GM19467 (cell line): Measurements from ENCODE around the gene TMEM271.

Source experiments
- ATAC-seq: cut with Tn5 transposase; IDR thresholded peaks from one replicate; pipeline ENCODE4 v1.9.1; 2021; ENCODE audit warnings: mild to moderate bottlenecking, moderate library complexity; ENCODE audit not compliant: unreplicated experiment

TMEM271 gene, protein sequence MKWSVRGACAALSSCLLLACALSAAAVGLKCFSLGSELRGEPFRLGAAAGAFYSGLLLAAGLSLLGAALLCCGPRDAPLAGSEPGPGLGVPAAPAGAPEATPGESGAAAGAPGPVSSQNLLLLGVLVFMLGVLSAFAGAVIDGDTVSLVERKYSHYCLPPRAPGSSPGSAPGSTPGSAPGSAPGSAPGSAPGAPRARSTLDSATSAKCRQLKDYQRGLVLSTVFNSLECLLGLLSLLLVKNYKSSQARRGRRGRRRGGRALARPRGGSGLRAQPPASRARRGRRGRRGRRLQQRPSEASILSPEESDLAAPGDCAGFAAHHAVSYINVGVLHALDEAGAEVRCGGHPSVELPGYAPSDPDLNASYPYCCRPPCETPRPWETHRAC

DNA sequence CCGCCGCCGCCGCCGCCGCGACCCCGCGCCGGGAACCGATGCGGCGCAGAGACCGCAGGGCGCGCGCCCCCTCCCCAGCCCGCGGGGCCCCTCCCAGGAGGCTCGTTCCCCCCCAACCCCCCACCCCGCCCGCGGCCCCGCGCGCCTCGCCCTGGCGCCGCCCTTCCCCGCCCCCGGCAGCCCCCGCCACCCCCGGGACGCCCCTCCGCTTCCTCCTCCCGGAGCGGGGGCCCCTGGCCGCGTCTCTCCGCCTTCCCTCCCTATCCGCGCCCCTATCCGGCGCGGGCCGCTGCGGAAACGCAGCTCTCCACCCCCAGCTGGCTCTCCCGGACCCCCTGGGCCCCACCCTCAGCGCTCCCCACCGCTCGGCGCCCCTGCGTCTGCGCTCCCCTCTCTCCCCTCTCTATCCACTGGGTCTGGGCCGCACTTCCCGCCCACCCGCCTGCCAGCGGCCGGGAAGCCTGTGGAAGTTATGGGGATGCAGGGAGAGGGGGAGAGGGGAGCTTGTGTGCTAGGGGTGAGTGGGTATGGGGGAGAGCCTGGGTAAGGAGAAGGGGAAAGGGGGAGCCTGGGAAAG is at the start of gene TMEM271:
TSS of gene TMEM271 (minus strand) at position 51 of the 577 bp plus-strand sequence. CDS start 233 bp downstream, outside the sequence.
- ATAC-seq, result no peak

DNA sequence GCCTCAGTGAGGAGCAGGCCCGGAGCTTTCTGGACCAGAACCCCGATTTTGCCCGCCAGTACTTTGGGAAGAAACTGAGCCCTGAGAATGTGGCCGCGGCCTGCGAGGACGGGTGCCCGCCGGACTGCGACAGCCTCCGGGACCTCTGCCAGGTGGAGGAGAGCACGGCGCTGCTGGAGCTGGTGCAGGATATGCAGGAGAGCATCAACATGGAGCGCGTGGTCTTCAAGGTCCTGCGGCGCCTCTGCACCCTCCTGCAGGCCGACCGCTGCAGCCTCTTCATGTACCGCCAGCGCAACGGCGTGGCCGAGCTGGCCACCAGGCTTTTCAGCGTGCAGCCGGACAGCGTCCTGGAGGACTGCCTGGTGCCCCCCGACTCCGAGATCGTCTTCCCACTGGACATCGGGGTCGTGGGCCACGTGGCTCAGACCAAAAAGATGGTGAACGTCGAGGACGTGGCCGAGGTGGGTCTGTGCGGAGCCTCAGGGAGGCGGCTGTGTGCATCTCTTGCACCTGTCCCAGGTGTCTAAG is 49.6 kb upstream of the TMEM271 start:
- no peak for ATAC-seq

DNA sequence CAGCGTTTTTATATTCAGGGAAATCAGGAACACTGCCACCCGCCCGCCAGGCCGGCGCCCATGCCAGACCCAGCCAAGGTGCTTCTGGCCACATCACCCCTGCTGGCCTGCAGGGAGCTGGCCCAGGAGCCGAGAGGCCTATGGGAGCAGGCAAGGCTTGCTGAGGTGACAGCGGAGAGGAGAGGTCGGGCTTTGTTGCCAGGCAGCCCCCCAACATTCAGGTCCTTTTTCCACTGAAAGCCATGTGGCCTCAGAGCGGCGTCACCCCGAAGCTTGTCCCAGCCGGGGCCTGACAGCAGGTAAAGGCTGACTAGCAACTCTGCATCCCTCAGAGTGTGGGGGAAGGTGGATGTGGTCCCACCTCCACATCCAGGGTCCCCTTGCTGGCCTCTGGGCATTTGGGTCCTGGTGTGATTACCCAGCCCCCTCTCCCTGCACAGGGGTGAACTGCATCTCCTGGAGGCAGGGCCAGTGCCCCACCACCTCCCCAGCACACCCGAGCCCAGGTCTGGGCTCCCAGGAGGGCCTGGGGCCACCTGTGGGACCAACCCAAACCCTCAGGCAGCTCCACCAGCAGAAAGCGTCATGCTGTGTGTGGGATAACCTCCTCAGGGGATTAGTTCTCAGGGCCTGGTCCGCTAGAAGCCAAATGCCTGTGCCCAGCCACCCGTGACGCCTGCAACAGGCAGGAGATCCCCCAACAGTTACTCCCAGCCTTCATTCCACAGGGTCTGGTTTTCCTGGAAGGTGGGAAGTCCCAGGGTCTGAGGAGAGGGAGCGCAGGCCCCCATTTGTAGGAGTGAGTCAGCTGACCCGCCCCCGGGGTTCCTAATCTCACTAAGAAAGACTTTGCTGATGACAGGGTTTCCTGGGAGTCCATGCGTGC is 48.9 kb upstream of the TMEM271 start, which contains the start of gene PDE6B:
TSS of gene PDE6B (plus strand) at position 869 of the 886 bp plus-strand sequence. CDS start 54 bp downstream, outside the sequence.
- no peak for ATAC-seq

DNA sequence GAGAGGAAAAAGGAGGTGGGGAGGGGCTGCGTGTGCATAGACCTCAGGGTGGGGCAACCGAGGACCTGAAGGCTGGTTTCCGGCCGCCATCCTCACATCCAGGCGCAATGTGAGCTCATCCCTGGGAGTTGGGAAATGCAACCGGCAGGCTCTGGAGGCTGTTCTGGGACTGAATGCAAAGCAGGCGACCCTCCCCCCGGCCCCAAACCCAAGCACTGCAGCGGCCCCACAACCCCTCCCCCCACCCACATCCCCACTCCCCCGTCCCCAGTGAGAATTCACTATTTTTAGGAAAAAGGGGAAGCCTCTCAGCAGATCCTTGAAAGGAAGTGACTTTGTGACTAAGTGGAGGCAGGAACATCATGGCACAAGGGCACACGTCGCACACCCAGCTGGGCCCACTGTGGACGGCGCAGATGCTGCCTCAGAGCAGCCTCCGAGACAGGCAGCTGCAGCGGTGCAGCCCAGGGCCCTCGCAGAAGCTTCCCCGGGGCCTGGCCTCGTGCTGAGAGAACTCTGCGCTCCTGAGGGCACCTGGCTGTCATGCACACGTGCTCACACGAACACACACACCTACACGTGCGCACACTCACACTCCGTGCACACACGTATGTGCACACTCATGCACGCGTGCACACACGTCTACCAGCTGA is 47.9 kb upstream of the TMEM271 start:
- ATAC-seq, result no peak

DNA sequence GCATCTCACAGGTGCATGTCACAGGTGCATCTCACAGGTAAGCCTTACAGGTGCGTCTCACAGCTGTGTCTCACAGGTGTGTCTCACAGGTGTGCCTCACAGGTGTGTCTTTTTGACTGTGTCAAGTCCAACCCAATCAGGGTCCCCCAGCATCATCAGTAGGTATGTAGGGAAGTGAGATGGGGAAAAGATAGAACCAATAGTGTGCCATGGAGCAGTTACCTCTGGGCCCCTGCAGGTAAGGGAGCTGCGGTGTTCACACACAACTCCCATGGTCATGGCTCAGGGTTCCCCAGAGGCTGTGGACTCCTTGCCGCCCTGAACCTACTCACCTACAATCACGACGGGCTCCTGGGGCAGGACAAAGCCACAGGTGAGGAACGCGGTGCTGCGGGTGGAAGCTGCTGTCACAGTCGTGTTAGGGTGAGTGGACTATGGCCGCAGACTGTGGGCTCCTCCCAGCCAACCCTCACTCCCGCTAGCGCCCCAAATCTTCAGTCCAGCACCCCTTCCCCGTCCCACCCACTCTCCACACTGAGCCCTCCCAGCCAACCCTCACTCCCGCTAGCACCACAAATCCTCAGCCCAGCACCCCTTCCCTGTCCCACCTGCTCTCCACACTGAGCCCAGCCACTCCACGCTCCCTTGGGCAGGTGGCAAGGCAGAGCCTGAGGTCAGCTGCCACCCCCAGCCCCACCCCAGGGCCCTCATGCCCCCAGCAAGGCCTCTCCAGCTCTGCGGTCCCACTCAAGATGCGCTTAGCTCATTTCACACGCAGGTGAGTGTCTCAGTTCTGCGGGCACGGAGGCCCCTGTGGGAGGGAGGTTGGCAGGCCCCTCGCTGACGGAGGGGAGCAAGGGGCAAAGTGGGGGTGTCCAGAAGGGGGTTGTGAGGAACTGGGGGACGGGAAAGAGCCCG is 47.2 kb upstream of the TMEM271 start:
- ATAC-seq, result no peak

DNA sequence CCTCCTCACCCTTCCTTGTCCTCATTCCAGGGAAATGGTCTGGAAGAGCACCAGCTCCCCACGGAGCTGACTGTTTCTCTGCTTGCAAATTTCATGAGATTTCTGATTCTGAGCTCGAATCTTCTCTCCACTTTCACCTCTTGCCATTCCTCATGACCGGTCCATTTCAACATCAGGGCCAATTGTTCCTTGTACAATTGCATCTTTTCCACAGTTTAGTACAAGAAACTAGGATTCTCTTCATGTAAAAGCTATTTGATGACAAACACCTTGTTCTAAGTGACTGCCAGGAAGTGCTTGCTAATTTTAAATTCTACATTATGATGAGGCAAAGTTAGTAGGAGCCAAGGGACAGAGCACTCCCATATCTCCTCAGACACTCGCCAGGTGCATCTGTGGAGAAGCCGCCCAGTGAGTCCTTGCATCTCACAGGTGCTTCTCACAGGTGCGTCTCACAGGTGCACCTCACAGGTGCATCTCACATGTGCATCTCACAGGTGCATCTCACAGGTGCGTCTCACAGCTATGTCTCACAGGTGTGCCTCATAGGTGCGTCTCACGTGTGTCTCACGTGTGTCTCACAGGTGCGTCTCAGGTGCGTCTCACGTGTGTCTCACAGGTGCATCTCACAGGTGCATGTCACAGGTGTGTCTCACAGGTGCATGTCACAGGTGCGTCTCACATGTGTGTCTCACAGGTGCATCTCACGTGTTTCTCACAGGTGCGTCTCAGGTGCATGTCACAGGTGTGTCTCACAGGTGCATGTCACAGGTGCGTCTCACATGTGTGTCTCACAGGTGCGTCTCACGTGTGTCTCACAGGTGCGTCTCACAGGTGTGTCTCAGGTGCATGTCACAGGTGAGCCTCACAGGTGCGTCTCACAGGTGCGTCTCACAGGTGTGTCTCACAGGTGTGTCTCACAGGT is 46.2 kb upstream of the TMEM271 start:
- ATAC-seq, result no peak

DNA sequence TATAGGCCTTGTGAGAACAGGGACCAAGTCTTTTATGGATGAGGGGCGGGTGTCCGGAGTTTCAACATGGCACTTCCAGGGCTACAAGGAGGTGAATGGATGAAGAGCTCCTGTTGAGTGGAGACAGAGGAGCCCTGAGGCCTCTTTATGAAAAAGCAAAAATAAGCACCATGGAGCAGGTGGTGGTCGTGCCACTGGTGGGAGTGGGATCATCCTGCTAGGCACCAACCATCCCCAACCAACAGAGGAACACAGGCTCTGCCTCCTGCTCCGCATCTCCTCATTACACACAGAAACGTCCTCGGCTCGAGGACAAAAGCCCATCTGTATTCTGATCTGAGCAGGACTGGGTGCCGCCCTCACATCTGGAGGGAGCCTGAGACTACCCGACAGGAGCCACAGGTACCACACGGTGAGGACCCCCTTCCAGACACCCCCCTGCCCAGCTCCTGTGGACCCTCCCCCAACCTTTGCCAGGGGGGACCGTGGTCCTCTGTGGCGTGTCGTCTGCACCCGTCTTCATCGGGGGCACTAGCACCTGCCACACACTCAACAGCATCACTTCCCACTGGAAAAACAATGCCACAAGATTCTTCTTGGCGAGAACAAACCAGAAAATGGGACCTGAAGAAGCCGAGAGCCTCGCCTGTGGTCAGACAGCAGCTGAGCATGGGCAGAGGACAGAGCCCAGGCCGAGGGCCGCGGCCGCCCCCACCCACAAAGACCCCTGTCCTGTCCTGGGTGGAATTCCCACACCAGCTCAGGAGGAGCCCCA is 45.4 kb upstream of the TMEM271 start:
- ATAC-seq, result no peak

DNA sequence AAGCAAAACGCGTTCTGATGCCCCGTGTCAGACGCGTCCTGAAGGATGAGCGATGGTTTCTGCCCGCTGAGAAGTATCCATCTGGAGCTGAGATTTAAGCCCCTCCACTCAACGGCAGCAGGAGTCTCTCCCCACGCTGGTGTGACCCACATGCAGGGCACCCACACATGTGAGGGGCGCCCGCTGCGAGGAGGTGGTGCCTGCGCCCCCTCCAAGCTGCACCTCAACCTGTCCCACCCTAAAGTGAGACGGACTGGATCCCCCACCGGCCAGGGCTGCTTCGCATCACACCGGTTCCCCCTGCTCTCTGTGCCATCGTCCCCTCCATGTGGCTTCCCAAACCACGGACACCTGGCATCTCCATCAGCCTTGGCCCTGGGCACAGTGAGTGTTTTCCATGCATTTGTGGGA is 44.8 kb upstream of the TMEM271 start:
- no peak for ATAC-seq

DNA sequence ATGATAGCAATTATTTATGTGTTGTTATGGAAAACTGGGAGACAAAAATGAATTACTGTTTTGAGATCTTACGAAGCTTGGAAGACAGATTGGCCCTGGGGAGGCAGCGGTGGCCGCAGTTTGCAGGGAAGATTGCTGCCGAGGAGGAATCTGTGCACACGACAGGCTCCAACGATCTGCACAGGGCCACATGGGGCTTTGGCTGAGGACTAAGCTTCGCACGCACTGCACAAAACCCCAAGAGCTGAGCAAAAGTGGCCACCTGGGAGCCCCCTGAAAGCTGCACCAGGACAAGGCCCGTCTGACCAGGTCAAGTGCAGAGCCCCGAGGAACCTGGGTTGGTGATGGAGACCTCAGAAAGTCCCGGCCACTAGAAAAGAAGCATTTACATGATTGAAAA is 44.1 kb upstream of the TMEM271 start:
- no peak for ATAC-seq

DNA sequence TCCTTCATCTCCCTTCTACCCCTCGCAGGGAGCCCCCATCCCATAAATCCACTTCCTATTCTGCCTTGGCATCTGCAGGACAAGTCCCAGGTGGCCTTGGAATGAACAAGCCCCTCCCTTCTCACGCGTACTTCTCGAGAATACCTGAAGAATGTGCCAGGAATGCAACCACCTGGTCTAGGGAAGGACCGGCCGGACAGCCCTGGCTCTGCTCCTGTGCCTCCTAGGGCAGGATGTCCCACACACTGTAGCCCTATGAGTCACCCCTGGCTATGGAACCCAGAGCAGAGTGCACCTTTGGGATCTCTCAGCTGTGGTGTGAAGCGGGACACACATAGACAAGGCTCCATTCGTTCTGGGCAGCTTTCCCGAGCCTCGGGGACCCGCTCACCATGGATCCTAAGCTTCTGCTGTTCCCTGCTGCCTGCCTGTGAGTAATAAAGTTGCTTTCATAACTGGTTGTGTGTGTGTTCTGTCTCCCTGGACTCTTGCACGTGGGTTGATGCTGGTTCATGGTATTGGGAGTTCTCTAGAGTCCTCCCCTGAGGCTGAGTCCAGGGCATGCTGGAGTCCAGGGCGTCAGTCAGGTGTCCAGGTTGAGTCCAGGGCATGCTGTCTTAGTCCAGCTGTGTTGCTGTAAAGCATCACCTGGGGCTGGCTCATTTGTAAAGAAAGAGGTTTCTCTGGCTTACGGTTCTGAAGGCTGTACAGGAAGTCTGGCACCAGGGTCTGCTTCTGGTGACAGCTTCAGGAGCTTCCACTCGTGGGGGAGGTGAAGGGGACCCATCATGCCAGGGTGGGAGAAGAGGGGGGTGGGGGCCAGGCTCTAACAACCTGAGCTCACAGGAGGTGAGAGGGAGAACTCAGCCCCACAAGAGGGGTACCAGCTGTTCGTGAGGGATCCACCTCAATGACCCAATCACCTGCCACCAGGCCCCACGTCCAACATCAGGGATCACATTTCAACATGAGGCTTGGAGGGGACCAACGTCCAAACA is 41.8 kb upstream of the TMEM271 start:
- no peak for ATAC-seq

DNA sequence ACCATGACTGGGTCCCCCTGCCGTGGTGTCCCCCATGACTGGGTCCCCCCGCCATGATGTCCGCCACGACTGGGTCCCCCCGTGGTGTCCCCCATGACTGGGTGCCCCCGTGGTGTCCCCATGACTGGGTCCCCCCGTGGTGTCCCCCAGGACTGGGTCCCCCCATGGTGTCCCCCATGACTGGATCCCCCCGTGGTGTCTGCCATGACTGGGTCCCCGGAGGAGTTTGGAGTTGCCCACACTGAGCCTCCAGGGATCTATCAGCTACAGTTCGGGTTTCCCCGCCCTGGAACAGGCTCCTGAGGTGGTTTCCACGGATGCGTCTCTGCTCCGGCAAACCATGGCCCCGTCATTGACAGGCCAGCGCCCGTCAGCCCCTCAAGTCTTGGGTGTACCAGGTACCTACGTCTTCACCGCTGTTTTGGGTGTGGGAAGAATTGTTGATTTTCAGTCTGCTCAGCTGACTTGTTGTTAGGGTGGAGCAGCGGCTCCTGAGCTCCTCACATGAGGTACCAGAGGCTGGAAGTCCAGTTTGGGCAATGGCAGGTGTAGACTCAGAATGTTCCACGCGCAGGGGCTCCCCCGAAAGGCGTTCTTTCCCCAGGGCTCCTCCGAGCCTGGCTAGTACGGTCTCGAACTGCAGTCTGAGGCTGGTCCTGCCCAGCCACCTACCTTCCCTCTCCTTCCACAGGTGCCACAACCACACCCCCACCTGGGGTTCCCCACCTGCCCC is 41.0 kb upstream of the TMEM271 start:
- no peak for ATAC-seq

DNA sequence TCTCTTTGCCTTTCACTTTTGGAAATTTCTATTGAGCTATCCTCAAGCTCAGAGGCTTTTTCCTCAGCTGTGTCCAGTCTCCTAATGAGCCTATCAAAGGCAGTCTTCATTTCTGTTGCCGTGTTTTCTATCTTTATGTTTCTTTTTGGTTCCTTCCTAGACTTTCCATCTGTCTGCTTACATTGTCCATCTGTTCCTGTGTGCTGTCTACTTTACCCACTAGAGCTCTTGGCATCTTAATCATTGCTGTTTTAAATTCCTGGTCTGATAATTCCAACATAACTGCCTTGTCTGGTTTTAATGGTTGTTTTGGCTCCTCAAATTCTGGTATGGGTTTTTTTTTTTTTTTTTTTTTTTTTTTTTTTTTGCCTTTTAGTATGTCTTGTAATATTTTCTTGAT is 40.0 kb upstream of the TMEM271 start:
- ATAC-seq, result no peak

DNA sequence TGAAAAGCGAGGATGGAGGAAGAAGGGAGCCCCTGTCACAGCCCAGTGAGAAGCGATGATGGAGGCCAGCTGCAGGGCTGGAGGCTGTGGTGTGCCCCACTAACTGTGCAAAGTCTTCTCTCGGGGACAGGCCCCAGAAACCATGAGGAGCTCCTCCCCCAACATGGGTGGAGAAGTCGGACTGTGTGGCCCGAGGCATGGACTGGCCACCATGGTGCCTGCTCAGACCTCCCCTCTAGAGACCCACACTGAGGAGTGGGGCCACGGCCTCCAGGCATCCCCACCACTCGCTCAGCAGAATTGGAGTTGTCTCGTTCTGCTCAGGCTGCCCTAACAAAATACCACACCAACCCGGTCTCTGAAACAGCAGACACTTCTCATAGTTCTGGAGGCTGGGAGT is 37.0 kb upstream of the TMEM271 start:
- no peak for ATAC-seq

DNA sequence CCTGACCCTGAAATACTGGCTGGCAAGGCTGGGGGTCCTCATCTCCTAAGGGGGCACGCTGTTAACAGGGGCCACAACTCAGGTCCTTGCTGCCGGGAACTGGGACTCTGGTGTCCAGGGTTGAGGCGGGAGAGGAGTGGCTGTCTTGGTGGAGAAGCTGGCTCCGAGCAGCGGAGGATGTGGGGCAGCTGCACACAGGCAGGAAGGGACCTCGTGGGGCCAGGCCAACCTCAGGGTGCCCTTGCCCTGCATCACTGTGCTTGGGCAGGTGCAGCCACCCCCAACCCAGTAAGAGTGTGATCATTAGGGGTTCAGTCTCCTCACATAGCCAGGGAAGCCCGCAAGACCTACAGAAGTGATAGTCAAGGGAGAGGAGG is 36.6 kb upstream of the TMEM271 start:
- no peak for ATAC-seq

DNA sequence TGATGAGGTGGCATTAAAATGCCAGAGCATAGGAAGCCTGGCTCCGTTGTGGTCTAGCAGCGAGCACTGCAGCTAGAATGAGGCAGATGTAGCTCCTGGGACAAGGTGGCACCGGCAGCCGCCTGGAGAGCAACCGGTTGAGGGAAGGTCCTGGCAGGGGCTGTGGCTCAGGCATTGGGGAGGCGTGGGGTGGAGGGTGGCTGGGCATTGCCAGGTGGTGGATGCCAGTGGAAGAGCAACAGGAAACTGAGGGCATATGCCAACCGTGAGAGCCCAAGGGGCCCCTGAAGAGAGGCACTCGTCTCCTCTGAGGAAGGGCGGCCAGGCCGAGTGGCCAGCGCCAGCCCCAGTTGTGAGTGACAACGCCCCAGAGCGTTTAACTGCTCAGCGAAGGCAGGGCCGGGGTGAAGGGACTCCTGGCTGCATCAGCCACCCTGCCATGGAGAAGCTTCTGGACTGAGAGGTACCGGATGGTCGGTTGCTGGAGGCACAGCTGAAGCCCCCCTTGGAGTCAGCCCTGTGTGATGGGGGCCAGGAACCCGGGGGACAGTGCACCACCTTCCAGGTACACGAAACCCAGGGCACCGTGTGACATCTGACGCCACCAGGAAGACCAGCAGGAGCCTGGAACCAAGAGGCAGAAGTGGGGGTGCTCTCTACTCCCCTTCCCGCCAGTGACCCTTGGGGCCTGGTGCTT is 36.1 kb upstream of the TMEM271 start:
- ATAC-seq, result no peak
